Stimulated activated CD4-positive, alpha-beta T cell treated with anti-CD3 and anti-CD28 coated beads, TNF-alpha, amount 100 ng/mL, for 4 hours (primary cell): ENCODE data around the gene GDI1.
"Not testable (repeated sequence)": the region's sequence is repeated elsewhere in the genome, so short reads cannot be mapped to it uniquely, and the experiment has no call there.

Source experiments
- DNase-seq, 3 experiments: peaks; one replicate each; pipeline ENCODE4 v3.0.0-alpha.2; 2020; ENCODE audit warnings: low read depth in 3 of 3

GDI1 gene

GRCh38 chrX:154436983-154437752, at the start of gene GDI1:
Gene GDI1, plus strand, starts transcription at chrX:154437154. Its CDS starts 101 bp downstream, at chrX:154437255.
- DNase-seq, result peak in 1 of 3 experiments; percentile 24

- not testable (repeated sequence) for DNase-seq
Observed at GRCh38 chrX:154388094-154388493, 48.9 kb upstream of the GDI1 start.

- not testable (repeated sequence) for DNase-seq
Observed at GRCh38 chrX:154388649-154389048, 48.3 kb upstream of the GDI1 start.

GRCh38 chrX:154389812-154390747, 46.9 kb upstream of the GDI1 start:
- not testable (repeated sequence) for DNase-seq

GRCh38 chrX:154396363-154396762, 40.6 kb upstream of the GDI1 start:
- not testable (repeated sequence) for DNase-seq

GRCh38 chrX:154396973-154397887, 39.7 kb upstream of the GDI1 start:
- peak in 1 of 3 experiments; percentile 42 for DNase-seq

GRCh38 chrX:154397888-154398667, 38.9 kb upstream of the GDI1 start, which contains the start of gene RPL10:
Gene RPL10, plus strand, starts transcription at chrX:154398377. Its CDS starts 143 bp downstream, at chrX:154398520.
- peak; percentile 69 to 82 (median 76) for DNase-seq

- DNase-seq, result peak; percentile 59 to 75 (median 64)
Observed at GRCh38 chrX:154398668-154399526, 38.1 kb upstream of the GDI1 start.

GRCh38 chrX:154399527-154400368, 37.2 kb upstream of the GDI1 start:
- DNase-seq, result no peak

GRCh38 chrX:154400369-154400817, 36.6 kb upstream of the GDI1 start:
- DNase-seq, result not testable (repeated sequence)

- no peak for DNase-seq
Observed at GRCh38 chrX:154401045-154401799, 35.7 kb upstream of the GDI1 start.

- no peak for DNase-seq
Observed at GRCh38 chrX:154401918-154402621, 34.9 kb upstream of the GDI1 start.

GRCh38 chrX:154402622-154403127, 34.3 kb upstream of the GDI1 start:
- DNase-seq, result no peak

- DNase-seq, result no peak
Observed at GRCh38 chrX:154403192-154403591, 33.8 kb upstream of the GDI1 start.

- no peak for DNase-seq
Observed at GRCh38 chrX:154403858-154404257, 33.1 kb upstream of the GDI1 start.

GRCh38 chrX:154404625-154405192, 32.2 kb upstream of the GDI1 start:
- DNase-seq, result no peak
